HepG2 (cell line): ENCODE results near the gene PLPPR3. TPM values are rescaled to one million over a fixed set of nuclear protein-coding genes. Genes with fewer than 3 reads are reported as not detected.

Experiments used
- DNMT1 ChIP-seq: sonication (generic); formaldehyde crosslinking; IDR thresholded peaks from 2 replicates; pipeline ENCODE4 v1.5.1; 2020; ENCODE audit warnings: mild to moderate bottlenecking, missing genetic modification reagents
- EED ChIP-seq: sonication (generic); formaldehyde crosslinking; IDR thresholded peaks from 2 replicates; pipeline ENCODE4 v1.5.0; 2020; ENCODE audit warnings: mild to moderate bottlenecking, missing genetic modification reagents
- HNF4A ChIP-seq: sonication (generic); formaldehyde crosslinking; IDR thresholded peaks from 2 replicates; pipeline ENCODE4 v1.4.0; 2020; ENCODE audit warnings: missing genetic modification reagents
- KDM5A ChIP-seq: fragments of 200-600 bp; sonication (generic); IDR thresholded peaks from 2 replicates; pipeline ENCODE4 v1.7.0; 2018; ENCODE audit warnings: antibody characterized with exemption, mild to moderate bottlenecking, low read length, borderline replicate concordance
- MBD4 ChIP-seq: IDR thresholded peaks from 2 replicates; pipeline ENCODE4 v1.6.1; 2012; ENCODE audit warnings: low read length, inconsistent platforms, borderline replicate concordance
- RAD21 ChIP-seq: fragments of 450-650 bp; formaldehyde crosslinking; IDR thresholded peaks from 2 replicates; pipeline ENCODE4 v1.5.0; 2020; ENCODE audit warnings: mild to moderate bottlenecking
- RXRA ChIP-seq: sonication (generic); formaldehyde crosslinking; IDR thresholded peaks from 2 replicates; pipeline ENCODE4 v1.5.1; 2020; ENCODE audit warnings: missing genetic modification reagents
- SIX4 ChIP-seq: sonication (generic); formaldehyde crosslinking; IDR thresholded peaks from 2 replicates; pipeline ENCODE4 v1.4.0; 2020; ENCODE audit warnings: missing genetic modification reagents
- YEATS2 ChIP-seq: sonication (generic); formaldehyde crosslinking; IDR thresholded peaks from 2 replicates; pipeline ENCODE4 v1.4.0; 2020; ENCODE audit warnings: missing genetic modification reagents, borderline replicate concordance
- ZFYVE20 ChIP-seq: sonication (generic); formaldehyde crosslinking; IDR thresholded peaks from 2 replicates; pipeline ENCODE4 v1.8.0; 2023; ENCODE audit warnings: low read depth, mild to moderate bottlenecking, moderate library complexity, missing genetic modification reagents, borderline replicate concordance
- polyA plus RNA-seq, 8 experiments: library from polyadenylated mRNA; depleted of rRNA in 3 of 8; stranded (reverse) in 7 of 8; unstranded in 1 of 8; fragments of >200 nt; fragmentation: Illumina TruSeq in 4 of 8; extraction: Trizol in 4 of 8; gene quantifications; 2 replicates each; pipeline versions ENCODE4 v1.2.1 to v1.2.3, GENCODE V29; 2011 to 2016; ENCODE audit warnings: low read depth in 4 of 8, missing spikeins in 1 of 8, mixed read lengths in 1 of 8; ENCODE audit not compliant: insufficient read depth in 1 of 8
- total RNA-seq, 5 experiments: library from RNA; depleted of rRNA; stranded (reverse); fragments of >200 nt; fragmentation: Illumina TruSeq; extraction: Trizol; gene quantifications; 2 replicates each; pipeline ENCODE4 v1.2.3, GENCODE V29; 2016; ENCODE audit warnings: low read depth in 1 of 5
- TF ChIP-seq, protein P1 (sequence below), 2 experiments: fragments of 450-650 bp in 1 of 2; sonication (generic) in 1 of 2; formaldehyde crosslinking in 1 of 2; IDR thresholded peaks; 2 replicates each; pipeline versions ENCODE4 v1.6.1 to v1.8.0; 2016 to 2022; ENCODE audit warnings: antibody characterized with exemption in 1 of 2, mild to moderate bottlenecking in 1 of 2, missing genetic modification reagents in 1 of 2
- TF ChIP-seq, protein P2 (sequence below): sonication (generic); formaldehyde crosslinking; IDR thresholded peaks from 2 replicates; pipeline ENCODE4 v1.4.0; 2020; ENCODE audit warnings: missing genetic modification reagents
- TF ChIP-seq, protein P3 (sequence below): sonication (generic); formaldehyde crosslinking; conservative IDR thresholded peaks from 2 replicates; pipeline ENCODE4 v1.4.0; 2020; ENCODE audit warnings: mild to moderate bottlenecking, missing genetic modification reagents, moderate library complexity

The PLPPR3 gene
- total and polyA plus RNA-seq, 2 of the 13 experiments (the other 11 are each of a cell fraction or from before 2014, with no cell fraction given) = 0.07 to 0.16 TPM

DNA sequence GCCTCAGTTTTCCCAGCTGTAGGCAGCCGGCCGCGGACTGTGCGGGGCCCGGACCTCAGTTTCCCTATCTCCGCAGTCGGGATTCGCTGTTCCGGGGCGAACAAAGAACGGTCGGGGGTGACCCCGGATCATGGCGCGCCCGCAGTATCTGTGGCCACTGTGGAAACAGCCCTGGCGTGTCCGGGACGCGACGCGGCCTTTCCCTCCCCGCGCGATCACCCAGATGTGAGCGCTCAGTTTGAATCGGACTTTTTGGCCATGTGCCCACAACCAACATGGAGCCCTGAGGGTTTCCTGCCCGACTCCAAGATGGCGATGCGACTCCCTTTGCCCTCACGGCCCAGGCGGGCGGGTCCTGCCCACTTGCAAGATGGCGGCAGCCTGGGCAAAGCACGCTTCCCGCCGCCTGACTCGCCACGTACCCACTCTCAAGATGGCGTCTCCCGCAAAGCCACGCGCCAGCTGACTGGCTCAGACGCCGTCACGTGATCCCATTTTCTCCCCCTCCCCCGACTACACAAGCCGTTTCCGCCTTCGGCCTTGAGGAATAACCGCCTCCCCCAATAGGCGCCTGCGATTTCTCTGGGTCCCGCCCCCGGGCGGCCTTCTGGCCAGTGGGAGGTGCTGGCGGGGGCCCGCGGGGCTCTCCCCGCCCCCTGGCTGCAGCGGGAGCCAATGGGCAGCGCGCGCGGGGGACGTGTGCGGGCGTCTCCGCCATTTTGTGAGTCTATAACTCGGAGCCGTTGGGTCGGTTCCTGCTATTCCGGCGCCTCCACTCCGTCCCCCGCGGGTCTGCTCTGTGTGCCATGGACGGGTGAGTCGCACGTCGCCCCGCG, 24.8 kb downstream of the PLPPR3 start, which contains the start of gene PTBP1 (continued):
- TF ChIP-seq, protein P1, sequence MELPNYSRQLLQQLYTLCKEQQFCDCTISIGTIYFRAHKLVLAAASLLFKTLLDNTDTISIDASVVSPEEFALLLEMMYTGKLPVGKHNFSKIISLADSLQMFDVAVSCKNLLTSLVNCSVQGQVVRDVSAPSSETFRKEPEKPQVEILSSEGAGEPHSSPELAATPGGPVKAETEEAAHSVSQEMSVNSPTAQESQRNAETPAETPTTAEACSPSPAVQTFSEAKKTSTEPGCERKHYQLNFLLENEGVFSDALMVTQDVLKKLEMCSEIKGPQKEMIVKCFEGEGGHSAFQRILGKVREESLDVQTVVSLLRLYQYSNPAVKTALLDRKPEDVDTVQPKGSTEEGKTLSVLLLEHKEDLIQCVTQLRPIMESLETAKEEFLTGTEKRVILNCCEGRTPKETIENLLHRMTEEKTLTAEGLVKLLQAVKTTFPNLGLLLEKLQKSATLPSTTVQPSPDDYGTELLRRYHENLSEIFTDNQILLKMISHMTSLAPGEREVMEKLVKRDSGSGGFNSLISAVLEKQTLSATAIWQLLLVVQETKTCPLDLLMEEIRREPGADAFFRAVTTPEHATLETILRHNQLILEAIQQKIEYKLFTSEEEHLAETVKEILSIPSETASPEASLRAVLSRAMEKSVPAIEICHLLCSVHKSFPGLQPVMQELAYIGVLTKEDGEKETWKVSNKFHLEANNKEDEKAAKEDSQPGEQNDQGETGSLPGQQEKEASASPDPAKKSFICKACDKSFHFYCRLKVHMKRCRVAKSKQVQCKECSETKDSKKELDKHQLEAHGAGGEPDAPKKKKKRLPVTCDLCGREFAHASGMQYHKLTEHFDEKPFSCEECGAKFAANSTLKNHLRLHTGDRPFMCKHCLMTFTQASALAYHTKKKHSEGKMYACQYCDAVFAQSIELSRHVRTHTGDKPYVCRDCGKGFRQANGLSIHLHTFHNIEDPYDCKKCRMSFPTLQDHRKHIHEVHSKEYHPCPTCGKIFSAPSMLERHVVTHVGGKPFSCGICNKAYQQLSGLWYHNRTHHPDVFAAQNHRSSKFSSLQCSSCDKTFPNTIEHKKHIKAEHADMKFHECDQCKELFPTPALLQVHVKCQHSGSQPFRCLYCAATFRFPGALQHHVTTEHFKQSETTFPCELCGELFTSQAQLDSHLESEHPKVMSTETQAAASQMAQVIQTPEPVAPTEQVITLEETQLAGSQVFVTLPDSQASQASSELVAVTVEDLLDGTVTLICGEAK (IDR thresholded peaks at IDR 0.05) = no peak
- TF ChIP-seq, protein P1 (CRISPR knock-in tag; IDR thresholded peaks at IDR 0.05) = peak; percentile 67; the same call in 1 of the 2 replicates
- peak; percentile 45 for TF ChIP-seq HNF4A (CRISPR knock-in tag)
- TF ChIP-seq, protein P2, sequence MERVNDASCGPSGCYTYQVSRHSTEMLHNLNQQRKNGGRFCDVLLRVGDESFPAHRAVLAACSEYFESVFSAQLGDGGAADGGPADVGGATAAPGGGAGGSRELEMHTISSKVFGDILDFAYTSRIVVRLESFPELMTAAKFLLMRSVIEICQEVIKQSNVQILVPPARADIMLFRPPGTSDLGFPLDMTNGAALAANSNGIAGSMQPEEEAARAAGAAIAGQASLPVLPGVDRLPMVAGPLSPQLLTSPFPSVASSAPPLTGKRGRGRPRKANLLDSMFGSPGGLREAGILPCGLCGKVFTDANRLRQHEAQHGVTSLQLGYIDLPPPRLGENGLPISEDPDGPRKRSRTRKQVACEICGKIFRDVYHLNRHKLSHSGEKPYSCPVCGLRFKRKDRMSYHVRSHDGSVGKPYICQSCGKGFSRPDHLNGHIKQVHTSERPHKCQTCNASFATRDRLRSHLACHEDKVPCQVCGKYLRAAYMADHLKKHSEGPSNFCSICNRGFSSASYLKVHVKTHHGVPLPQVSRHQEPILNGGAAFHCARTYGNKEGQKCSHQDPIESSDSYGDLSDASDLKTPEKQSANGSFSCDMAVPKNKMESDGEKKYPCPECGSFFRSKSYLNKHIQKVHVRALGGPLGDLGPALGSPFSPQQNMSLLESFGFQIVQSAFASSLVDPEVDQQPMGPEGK (CRISPR knock-in tag) = peak; percentile 73
- TF ChIP-seq MBD4 = no peak
- TF ChIP-seq YEATS2 = peak; percentile 93
- no peak; the same call in 1 of the 2 replicates for TF ChIP-seq KDM5A
- TF ChIP-seq SIX4 (CRISPR knock-in tag) = 0 out of 2 replicates have a peak, but pooled peaks have one; percentile 19
- TF ChIP-seq, protein P3, sequence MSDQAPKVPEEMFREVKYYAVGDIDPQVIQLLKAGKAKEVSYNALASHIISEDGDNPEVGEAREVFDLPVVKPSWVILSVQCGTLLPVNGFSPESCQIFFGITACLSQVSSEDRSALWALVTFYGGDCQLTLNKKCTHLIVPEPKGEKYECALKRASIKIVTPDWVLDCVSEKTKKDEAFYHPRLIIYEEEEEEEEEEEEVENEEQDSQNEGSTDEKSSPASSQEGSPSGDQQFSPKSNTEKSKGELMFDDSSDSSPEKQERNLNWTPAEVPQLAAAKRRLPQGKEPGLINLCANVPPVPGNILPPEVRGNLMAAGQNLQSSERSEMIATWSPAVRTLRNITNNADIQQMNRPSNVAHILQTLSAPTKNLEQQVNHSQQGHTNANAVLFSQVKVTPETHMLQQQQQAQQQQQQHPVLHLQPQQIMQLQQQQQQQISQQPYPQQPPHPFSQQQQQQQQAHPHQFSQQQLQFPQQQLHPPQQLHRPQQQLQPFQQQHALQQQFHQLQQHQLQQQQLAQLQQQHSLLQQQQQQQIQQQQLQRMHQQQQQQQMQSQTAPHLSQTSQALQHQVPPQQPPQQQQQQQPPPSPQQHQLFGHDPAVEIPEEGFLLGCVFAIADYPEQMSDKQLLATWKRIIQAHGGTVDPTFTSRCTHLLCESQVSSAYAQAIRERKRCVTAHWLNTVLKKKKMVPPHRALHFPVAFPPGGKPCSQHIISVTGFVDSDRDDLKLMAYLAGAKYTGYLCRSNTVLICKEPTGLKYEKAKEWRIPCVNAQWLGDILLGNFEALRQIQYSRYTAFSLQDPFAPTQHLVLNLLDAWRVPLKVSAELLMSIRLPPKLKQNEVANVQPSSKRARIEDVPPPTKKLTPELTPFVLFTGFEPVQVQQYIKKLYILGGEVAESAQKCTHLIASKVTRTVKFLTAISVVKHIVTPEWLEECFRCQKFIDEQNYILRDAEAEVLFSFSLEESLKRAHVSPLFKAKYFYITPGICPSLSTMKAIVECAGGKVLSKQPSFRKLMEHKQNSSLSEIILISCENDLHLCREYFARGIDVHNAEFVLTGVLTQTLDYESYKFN (CRISPR knock-in tag) = peak; percentile 55
- TF ChIP-seq ZFYVE20 (CRISPR knock-in tag) = 0 out of 2 replicates have a peak, but pooled peaks have one; percentile 80
- peak; percentile 48; the same call in 1 of the 2 replicates for TF ChIP-seq DNMT1 (CRISPR knock-in tag)
- 0 out of 2 replicates have a peak, but pooled peaks have one; percentile 73 for TF ChIP-seq EED (CRISPR knock-in tag)
- TF ChIP-seq RXRA (CRISPR knock-in tag) = peak; percentile 80
- TF ChIP-seq RAD21 (CRISPR knock-in tag) = peak; percentile 18
